ENCODE data around the gene UCHL3. TPM values are rescaled to one million over a fixed set of nuclear protein-coding genes. Genes with fewer than 3 reads are reported as not detected.

UCHL3 gene
- total and polyA plus RNA-seq, 8 donors: 20.5 to 27.1 (median 22.7) TPM

- H3K4me1 ChIP-seq: peaks cover 0 to 7% of the 10 kb centered on the region in 2 donors
- H3K9me3 ChIP-seq: no peaks in the 10 kb centered on the region
- intact Hi-C loops (cut with DNase I): no loop called here
- no peak overlapping the region for H3K4me3 ChIP-seq
- H3K27me3 ChIP-seq: no peaks in the 10 kb centered on the region
- no peak for TF ChIP-seq CTCF (IDR thresholded peaks at IDR 0.05)
- no peak overlapping the region for H3K27ac ChIP-seq
- ATAC-seq (no peak), DNase-seq (peak in 1 of 4 donors; percentile 49)
- no peaks in the 10 kb centered on the region for H3K36me3 ChIP-seq
Measured at GRCh38 chr13:75508002-75508548, 41.5 kb upstream of the UCHL3 start.

- Histone ChIP-seq H3K36me3 (no peaks in the 10 kb centered on the region), H3K27ac (no peak overlapping the region), H3K27me3 (no peaks in the 10 kb centered on the region), H3K9me3 (no peaks in the 10 kb centered on the region), H3K4me1 (no peaks in the 10 kb centered on the region), H3K4me3 (no peak overlapping the region)
- ATAC-seq (peak; percentile 83), DNase-seq (no peak)
- intact Hi-C loops (cut with DNase I): no loop called here
- no peak for TF ChIP-seq CTCF (IDR thresholded peaks at IDR 0.05)
Measured at GRCh38 chr13:75511051-75511625, 38.5 kb upstream of the UCHL3 start.

- Histone ChIP-seq H3K36me3 (no peaks in the 10 kb centered on the region), H3K27ac (no peak overlapping the region), H3K4me3 (no peak overlapping the region), H3K27me3 (no peaks in the 10 kb centered on the region), H3K9me3 (no peaks in the 10 kb centered on the region), H3K4me1 (no peaks in the 10 kb centered on the region)
- no peak for TF ChIP-seq CTCF (IDR thresholded peaks at IDR 0.05)
- ATAC-seq (peak; percentile 21), DNase-seq (no peak)
- intact Hi-C loops (cut with DNase I): no loop called here
Measured at GRCh38 chr13:75512253-75512652, 37.3 kb upstream of the UCHL3 start.

GRCh38 chr13:75513271-75513670, 36.3 kb upstream of the UCHL3 start:
- no peak overlapping the region for H3K27ac ChIP-seq
- no peak for TF ChIP-seq CTCF (IDR thresholded peaks at IDR 0.05)
- no peak for DNase-seq
- no peak overlapping the region for H3K4me3 ChIP-seq
- H3K9me3 ChIP-seq: no peaks in the 10 kb centered on the region
- H3K4me1 ChIP-seq: no peaks in the 10 kb centered on the region
- intact Hi-C loops (cut with DNase I): no loop called here
- no peaks in the 10 kb centered on the region for H3K27me3 ChIP-seq
- ATAC-seq: no peak
- H3K36me3 ChIP-seq: no peaks in the 10 kb centered on the region

- Histone ChIP-seq H3K36me3 (no peaks in the 10 kb centered on the region), H3K9me3 (no peaks in the 10 kb centered on the region), H3K4me1 (no peaks in the 10 kb centered on the region), H3K4me3 (no peak overlapping the region), H3K27ac (no peak overlapping the region), H3K27me3 (no peaks in the 10 kb centered on the region)
- ATAC-seq: no peak
- no peak for TF ChIP-seq CTCF (IDR thresholded peaks at IDR 0.05)
- DNase-seq: no peak
- intact Hi-C loops (cut with DNase I): no loop called here
Measured at GRCh38 chr13:75514080-75514995, 35.3 kb upstream of the UCHL3 start.
